Tibial nerve (tissue), 4 donors: ENCODE data around the gene SMAD7. TPM values are rescaled to one million over a fixed set of nuclear protein-coding genes. Genes with fewer than 3 reads are reported as not detected.

Source experiments
- DNase-seq, 2 donors: peaks; one replicate each; pipeline ENCODE4 v3.0.0-alpha.2; 2019; ENCODE audit warnings: low spot score in 2 of 2
- H3K27ac ChIP-seq, 4 donors: fragments of 200-600 bp; sonication (generic) in 3 of 4; one replicate each; pipeline ENCODE4 v1.5.1; 2017 to 2019; ENCODE audit warnings: mild to moderate bottlenecking in 1 of 4
- H3K27me3 ChIP-seq, 2 donors: fragments of 200-600 bp; sonication (generic) in 1 of 2; one replicate each; pipeline versions ENCODE4 v1.5.1 to v1.6.0; 2017 to 2019
- H3K36me3 ChIP-seq, 3 donors: fragments of 200-600 bp; sonication (generic); one replicate each; pipeline ENCODE4 v1.5.1; 2018 to 2019
- H3K4me1 ChIP-seq, 4 donors: fragments of 200-600 bp; sonication (generic) in 3 of 4; one replicate each; pipeline ENCODE4 v1.5.1; 2017 to 2019
- H3K4me3 ChIP-seq, 4 donors: fragments of 200-600 bp; sonication (generic) in 3 of 4; one replicate each; pipeline ENCODE4 v1.5.1; 2017 to 2019; ENCODE audit warnings: mild to moderate bottlenecking in 1 of 4, moderate library complexity in 1 of 4
- H3K9me3 ChIP-seq, 4 donors: fragments of 200-600 bp; sonication (generic) in 3 of 4; one replicate each; pipeline ENCODE4 v1.5.1; 2017 to 2019
- EP300 ChIP-seq, 2 donors: sonication (generic); formaldehyde crosslinking; IDR thresholded peaks; one replicate each; pipeline ENCODE4 v1.6.1; 2017; ENCODE audit warnings: antibody characterized with exemption in 2 of 2, mild to moderate bottlenecking in 1 of 2
- POLR2A ChIP-seq, 2 donors: fragments of 450-650 bp; IDR thresholded peaks; one replicate each; pipeline ENCODE4 v1.6.1; 2017; ENCODE audit warnings: antibody characterized with exemption in 2 of 2, mild to moderate bottlenecking in 2 of 2, moderate library complexity in 2 of 2
- WGBS, 2 donors: methylation state at CpG; one replicate each; pipeline ENCODE4 v1.1.5; 2018; 5-methylcytosine and 5-hydroxymethylcytosine counted together
- total RNA-seq, 4 donors: library from RNA; depleted of rRNA; stranded (reverse); fragments of >200 nt; gene quantifications; one replicate each; pipeline ENCODE4 v1.1.0, GENCODE V29; 2016
- TF ChIP-seq, protein P1 (sequence below), 5 experiments: fragments of 200-600 bp in 3 of 5; fragments of 450-650 bp in 2 of 5; sonication (generic) in 3 of 5; IDR thresholded peaks; one replicate each; pipeline ENCODE4 v1.5.1; 2016 to 2019; ENCODE audit warnings: antibody characterized with exemption in 5 of 5, mild to moderate bottlenecking in 3 of 5, moderate library complexity in 2 of 5

SMAD7 gene
- total RNA-seq, 4 donors from 2014 or later, result 34.3 to 56.8 (median 35.6) TPM

DNA sequence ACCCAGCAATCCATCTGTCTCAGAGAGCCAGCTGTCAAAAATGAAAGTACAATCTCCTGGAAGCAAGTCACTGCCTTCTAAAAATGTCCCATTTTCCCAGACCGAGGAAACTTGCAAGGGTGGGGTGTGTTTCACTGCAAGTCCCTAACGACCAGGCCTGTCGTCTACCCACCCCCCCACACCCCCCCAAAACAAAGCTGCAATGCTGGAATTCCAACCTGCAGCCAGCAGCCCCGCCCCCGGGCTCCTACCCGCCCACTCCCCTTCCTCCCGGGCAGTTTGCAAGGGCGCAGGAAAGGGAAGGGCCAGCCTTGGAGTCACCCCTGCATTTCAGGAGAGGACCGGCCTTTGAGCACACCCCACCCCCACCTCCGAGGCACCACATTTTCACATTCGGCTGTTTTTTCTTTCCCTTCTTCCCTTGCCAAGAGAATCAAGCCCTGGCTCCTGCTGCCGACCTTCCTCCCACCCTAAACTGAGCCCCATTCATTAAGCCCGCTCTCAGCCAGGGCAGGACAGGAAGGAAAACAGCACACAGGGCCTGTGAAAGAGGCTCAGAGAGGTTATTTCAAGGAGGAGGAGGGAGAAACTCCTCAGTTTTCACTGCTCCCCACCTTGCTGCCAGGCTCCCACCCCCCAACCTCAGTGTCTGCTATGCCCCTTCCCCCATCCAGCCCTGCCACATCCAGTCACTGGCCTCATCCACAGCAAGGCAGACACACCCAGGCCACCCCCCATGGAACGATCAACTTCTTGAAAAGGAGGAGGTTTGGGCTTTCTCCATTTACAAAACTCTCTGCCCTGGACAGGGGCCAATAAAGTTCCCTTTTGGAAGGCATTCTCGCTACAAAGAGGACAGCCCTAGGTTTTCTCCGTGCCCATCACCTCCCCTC, 11.3 kb downstream of the SMAD7 start:
- H3K27ac ChIP-seq, result peak overlapping the region; percentile 32 to 83 (median 73)
- H3K27me3 ChIP-seq, result no peaks in the 10 kb centered on the region
- no peak for TF ChIP-seq POLR2A (IDR thresholded peaks at IDR 0.05)
- no peak for TF ChIP-seq EP300 (IDR thresholded peaks at IDR 0.05)
- TF ChIP-seq, protein P1, sequence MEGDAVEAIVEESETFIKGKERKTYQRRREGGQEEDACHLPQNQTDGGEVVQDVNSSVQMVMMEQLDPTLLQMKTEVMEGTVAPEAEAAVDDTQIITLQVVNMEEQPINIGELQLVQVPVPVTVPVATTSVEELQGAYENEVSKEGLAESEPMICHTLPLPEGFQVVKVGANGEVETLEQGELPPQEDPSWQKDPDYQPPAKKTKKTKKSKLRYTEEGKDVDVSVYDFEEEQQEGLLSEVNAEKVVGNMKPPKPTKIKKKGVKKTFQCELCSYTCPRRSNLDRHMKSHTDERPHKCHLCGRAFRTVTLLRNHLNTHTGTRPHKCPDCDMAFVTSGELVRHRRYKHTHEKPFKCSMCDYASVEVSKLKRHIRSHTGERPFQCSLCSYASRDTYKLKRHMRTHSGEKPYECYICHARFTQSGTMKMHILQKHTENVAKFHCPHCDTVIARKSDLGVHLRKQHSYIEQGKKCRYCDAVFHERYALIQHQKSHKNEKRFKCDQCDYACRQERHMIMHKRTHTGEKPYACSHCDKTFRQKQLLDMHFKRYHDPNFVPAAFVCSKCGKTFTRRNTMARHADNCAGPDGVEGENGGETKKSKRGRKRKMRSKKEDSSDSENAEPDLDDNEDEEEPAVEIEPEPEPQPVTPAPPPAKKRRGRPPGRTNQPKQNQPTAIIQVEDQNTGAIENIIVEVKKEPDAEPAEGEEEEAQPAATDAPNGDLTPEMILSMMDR (IDR thresholded peaks at IDR 0.05), result no peak
- H3K36me3 ChIP-seq, result peaks cover 0 to 12% (median 0%) of the 10 kb centered on the region in 3 donors
- peak in 1 of 2 donors; percentile 52 for DNase-seq
- no peaks in the 10 kb centered on the region for H3K9me3 ChIP-seq
- peaks cover 4 to 98% (median 67%) of the 10 kb centered on the region in 4 donors for H3K4me1 ChIP-seq
- 1 to 9% methylated on average over 10 to 16 of the region's 16 CpGs for WGBS, 2 donors
- H3K4me3 ChIP-seq, result peak overlapping the region; percentile 17 to 44 (median 35)

DNA sequence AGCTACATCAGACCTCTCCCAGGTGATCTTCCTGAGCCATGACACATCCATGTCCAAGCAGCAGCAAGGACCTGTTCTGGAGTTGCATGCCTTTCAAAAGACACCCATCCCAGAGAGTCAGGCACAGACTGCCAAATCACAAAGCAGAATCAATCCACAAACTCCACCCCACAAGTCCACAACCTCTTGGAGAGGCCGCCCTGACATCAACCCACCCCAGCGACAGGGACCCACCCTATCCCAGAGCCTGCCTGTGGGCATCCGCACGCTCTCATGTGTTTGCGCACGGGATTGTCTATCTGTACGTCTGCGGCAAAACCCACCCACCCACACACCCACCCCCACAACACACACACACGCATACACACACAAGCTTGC, 11.9 kb downstream of the SMAD7 start:
- 19 to 25% methylated on average over 5 to 9 of the region's 9 CpGs for WGBS, 2 donors
- peaks cover 0 to 12% (median 0%) of the 10 kb centered on the region in 3 donors for H3K36me3 ChIP-seq
- H3K4me1 ChIP-seq, result peaks cover 4 to 98% (median 69%) of the 10 kb centered on the region in 4 donors
- H3K9me3 ChIP-seq, result no peaks in the 10 kb centered on the region
- TF ChIP-seq POLR2A (IDR thresholded peaks at IDR 0.05) (no peak), EP300 (IDR thresholded peaks at IDR 0.05) (no peak)
- TF ChIP-seq, protein P1 (IDR thresholded peaks at IDR 0.05), result no peak
- DNase-seq, result no peak
- H3K27me3 ChIP-seq, result no peaks in the 10 kb centered on the region
- H3K4me3 ChIP-seq, result peak overlapping the region; percentile 17 to 44 (median 35)
- peak overlapping the region; percentile 32 to 83 (median 73) for H3K27ac ChIP-seq

GRCh38 chr18:48937869-48938750, 12.7 kb downstream of the SMAD7 start:
- Histone ChIP-seq H3K27ac (peak overlapping the region in 3 of 4 donors; percentile 67 to 83 (median 79)), H3K4me1 (peaks cover 4 to 98% (median 73%) of the 10 kb centered on the region in 4 donors), H3K27me3 (no peaks in the 10 kb centered on the region), H3K4me3 (peak overlapping the region in 1 of 4 donors; percentile 41), H3K9me3 (no peaks in the 10 kb centered on the region), H3K36me3 (peaks cover 0 to 12% (median 0%) of the 10 kb centered on the region in 3 donors)
- DNase-seq, result no peak
- TF ChIP-seq EP300 (IDR thresholded peaks at IDR 0.05), result peak in 1 of 2 donors; percentile 15
- TF ChIP-seq, protein P1 (IDR thresholded peaks at IDR 0.05), result no peak
- WGBS, 2 donors, result 77 to 85% methylated on average over 6 of the region's 6 CpGs

DNA sequence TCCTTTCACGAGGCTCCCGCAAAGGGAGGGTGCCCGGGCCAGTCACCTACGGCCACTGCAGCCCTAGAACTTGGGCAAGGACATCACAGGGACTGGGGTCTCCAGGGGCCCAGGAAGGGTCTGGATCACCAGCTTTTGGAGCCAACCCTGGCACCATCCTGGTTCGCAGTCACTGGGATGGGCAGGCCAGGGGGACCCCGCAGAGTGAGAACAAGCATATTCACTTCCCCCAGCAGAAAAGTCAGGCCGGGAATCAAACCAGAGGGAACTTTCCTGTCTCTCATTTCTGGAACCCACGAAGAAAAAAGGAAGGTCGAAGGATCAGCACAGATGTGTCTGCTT, 15.4 kb downstream of the SMAD7 start:
- Histone ChIP-seq H3K36me3 (no peaks in the 10 kb centered on the region), H3K4me3 (no peak overlapping the region), H3K9me3 (no peaks in the 10 kb centered on the region), H3K4me1 (peaks cover 4 to 98% (median 79%) of the 10 kb centered on the region in 4 donors), H3K27ac (peak overlapping the region; percentile 37 to 84 (median 71)), H3K27me3 (no peaks in the 10 kb centered on the region)
- TF ChIP-seq, protein P1 (IDR thresholded peaks at IDR 0.05), result no peak
- no peak for TF ChIP-seq POLR2A (IDR thresholded peaks at IDR 0.05)
- DNase-seq, result no peak
- WGBS, 2 donors, result 76 to 91% methylated on average over 9 of the region's 9 CpGs
